ENCODE measurements around the gene COL28A1.

Gene COL28A1

DNA sequence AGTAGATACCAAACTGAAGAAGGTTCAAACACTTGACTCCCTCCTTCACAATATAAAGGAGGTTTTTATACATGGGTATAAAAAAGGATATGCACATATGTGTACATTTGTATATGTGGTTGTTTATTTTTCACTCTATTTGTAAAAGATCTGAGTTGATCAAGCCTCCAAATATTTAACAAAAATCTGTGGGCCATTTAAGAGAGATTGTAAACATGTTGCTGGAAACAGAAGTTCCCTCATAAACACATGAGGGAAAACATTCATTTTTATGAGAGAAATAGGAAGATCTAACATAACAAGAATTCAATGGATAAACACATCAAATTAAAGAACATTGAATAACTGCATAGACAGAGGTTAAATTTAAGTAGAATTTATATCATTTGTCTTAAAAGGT lies 81.7 kb downstream of the COL28A1 start:
- Histone ChIP-seq H3K4me3 (ENCODE audit: low read depth in 1 of 2, low read length in 2 of 2) (no peak overlapping the region), H3K27me3 (ENCODE audit: low read depth, low read length) (no peaks in the 10 kb centered on the region), H3K36me3 (ENCODE audit: control insufficient read depth in 1 of 2, insufficient read depth in 2 of 2, low read length in 2 of 2) (no peaks in the 10 kb centered on the region), H3K9me3 (ENCODE audit: control insufficient read depth in 1 of 2, low read length in 2 of 2) (peaks cover 7 to 8% of the 10 kb centered on the region in 2 donors), H3K27ac (ENCODE audit: low read length) (no peak overlapping the region), H3K4me1 (ENCODE audit: control insufficient read depth in 1 of 2, insufficient read depth in 2 of 2, low read length in 2 of 2) (no peaks in the 10 kb centered on the region)

DNA sequence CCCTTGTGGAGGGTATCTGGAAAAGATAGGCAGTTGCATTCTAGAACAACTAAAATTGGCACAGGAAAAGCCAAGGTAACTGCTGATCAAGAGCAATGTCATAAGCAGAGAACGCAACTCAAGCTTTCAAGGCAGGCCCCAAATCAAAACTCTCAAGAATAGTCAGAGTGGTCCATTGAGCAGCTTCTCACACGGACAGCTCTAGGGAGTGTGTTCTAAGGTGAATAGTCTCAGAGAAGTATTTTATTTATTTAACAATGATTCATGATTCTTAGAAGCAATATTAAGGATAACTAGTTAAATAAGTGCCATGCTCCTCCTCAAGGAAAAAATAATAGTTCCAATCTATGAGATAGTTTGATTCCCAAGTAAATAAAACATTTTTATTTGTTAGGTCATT lies 83.0 kb downstream of the COL28A1 start:
- Histone ChIP-seq H3K36me3 (ENCODE audit: control insufficient read depth in 1 of 2, insufficient read depth in 2 of 2, low read length in 2 of 2) (no peaks in the 10 kb centered on the region), H3K27me3 (ENCODE audit: low read depth, low read length) (no peaks in the 10 kb centered on the region), H3K27ac (ENCODE audit: low read length) (no peak overlapping the region), H3K4me1 (ENCODE audit: control insufficient read depth in 1 of 2, insufficient read depth in 2 of 2, low read length in 2 of 2) (no peaks in the 10 kb centered on the region), H3K4me3 (ENCODE audit: low read depth in 1 of 2, low read length in 2 of 2) (no peak overlapping the region), H3K9me3 (ENCODE audit: control insufficient read depth in 1 of 2, low read length in 2 of 2) (peaks cover 15 to 16% of the 10 kb centered on the region in 2 donors)

DNA sequence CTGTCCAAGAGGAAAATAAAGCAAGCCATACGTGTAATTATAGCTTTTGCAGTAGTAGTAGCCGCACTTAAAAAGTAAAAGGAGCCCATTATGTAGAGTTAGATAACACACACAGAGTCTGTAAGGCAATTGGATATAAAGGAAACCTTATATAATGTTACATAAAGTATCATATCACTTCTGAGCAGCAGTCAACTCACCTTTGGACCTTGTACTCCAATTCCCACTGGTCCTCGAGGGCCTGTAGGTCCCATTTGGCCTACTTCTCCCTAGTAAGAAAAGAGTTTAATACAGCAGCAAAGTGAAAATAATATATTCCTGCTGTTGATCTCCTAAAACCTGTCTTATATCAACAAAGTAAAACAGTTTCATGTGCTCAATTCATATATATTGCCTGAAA lies 83.6 kb downstream of the COL28A1 start:
- H3K9me3 ChIP-seq (ENCODE audit: control insufficient read depth in 1 of 2, low read length in 2 of 2): peaks cover 15 to 16% of the 10 kb centered on the region in 2 donors
- no peak overlapping the region for H3K4me3 ChIP-seq (ENCODE audit: low read depth in 1 of 2, low read length in 2 of 2)
- no peaks in the 10 kb centered on the region for H3K4me1 ChIP-seq (ENCODE audit: control insufficient read depth in 1 of 2, insufficient read depth in 2 of 2, low read length in 2 of 2)
- H3K27ac ChIP-seq (ENCODE audit: low read length): no peak overlapping the region
- no peaks in the 10 kb centered on the region for H3K27me3 ChIP-seq (ENCODE audit: low read depth, low read length)
- no peaks in the 10 kb centered on the region for H3K36me3 ChIP-seq (ENCODE audit: control insufficient read depth in 1 of 2, insufficient read depth in 2 of 2, low read length in 2 of 2)

DNA sequence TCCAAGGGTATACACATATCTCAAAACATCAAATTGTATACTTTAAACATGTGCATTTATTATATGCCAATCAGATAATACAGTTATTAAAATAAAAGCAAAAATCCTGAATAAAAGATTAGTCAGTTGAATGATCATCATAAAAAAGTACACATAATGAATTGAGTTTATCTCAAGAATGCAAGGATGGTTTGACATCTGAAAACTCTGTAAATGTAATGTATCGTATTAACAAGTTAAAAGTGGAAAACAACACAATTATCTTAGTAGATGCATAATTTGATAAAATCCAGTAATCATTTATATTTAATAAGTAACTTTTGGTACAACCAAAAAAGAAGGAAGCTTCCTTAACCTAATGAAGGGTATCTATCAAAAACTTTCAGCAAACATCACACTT lies 86.6 kb downstream of the COL28A1 start:
- Histone ChIP-seq H3K4me3 (ENCODE audit: low read depth in 1 of 2, low read length in 2 of 2) (no peak overlapping the region), H3K27me3 (ENCODE audit: low read depth, low read length) (no peaks in the 10 kb centered on the region), H3K4me1 (ENCODE audit: control insufficient read depth in 1 of 2, insufficient read depth in 2 of 2, low read length in 2 of 2) (no peaks in the 10 kb centered on the region), H3K9me3 (ENCODE audit: control insufficient read depth in 1 of 2, low read length in 2 of 2) (peaks cover 16 to 18% of the 10 kb centered on the region in 2 donors), H3K36me3 (ENCODE audit: control insufficient read depth in 1 of 2, insufficient read depth in 2 of 2, low read length in 2 of 2) (no peaks in the 10 kb centered on the region), H3K27ac (ENCODE audit: low read length) (no peak overlapping the region)

DNA sequence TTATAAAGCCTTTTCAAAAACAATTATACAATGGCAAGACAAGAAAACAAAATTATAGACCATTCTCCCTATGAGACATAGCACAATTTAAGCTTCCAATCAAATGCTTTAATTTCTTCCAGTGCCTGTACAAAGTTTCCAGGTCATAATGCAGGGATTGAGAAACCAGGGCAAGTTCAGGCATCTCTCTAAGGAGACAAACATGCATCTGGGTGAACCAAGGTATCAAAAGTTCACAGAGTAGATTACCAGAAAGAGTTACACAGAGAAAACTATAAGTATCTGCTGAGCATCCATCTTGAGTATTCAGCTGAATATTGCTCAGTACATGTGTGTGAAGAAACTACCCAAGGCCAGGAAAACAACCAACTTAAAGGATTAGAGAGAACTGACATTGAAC lies 89.1 kb downstream of the COL28A1 start:
- Histone ChIP-seq H3K9me3 (ENCODE audit: control insufficient read depth in 1 of 2, low read length in 2 of 2) (peaks cover 16 to 18% of the 10 kb centered on the region in 2 donors), H3K4me3 (ENCODE audit: low read depth in 1 of 2, low read length in 2 of 2) (no peak overlapping the region), H3K4me1 (ENCODE audit: control insufficient read depth in 1 of 2, insufficient read depth in 2 of 2, low read length in 2 of 2) (no peaks in the 10 kb centered on the region), H3K27ac (ENCODE audit: low read length) (no peak overlapping the region), H3K36me3 (ENCODE audit: control insufficient read depth in 1 of 2, insufficient read depth in 2 of 2, low read length in 2 of 2) (no peaks in the 10 kb centered on the region), H3K27me3 (ENCODE audit: low read depth, low read length) (no peaks in the 10 kb centered on the region)

DNA sequence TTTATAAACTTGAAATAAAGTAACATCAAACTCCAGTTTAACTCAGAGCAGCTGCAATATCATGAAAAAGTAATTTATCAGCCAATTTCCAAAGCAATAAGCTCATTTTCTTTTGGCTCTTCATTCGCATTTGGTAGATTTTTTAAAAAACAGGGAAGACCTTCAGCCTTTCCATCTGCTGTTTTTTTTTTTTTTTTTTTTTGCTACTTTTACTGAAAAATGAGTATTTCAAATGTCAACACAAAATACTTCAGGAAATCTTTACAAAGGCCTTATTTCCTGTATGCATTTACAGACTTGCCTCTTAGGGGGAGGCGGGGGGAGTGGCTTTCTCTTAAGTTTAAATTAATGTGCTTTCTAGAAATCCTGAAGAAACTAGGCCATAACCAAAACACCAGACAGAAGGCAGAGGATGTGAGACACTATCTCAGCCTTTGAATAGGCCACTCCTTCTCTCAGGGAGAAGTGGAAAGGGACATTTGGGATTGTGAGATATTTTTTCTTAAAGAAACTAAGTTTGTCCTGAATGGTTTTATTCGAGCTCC lies 91.8 kb downstream of the COL28A1 start:
- H3K27ac ChIP-seq (ENCODE audit: low read length): no peak overlapping the region
- no peaks in the 10 kb centered on the region for H3K36me3 ChIP-seq (ENCODE audit: control insufficient read depth in 1 of 2, insufficient read depth in 2 of 2, low read length in 2 of 2)
- H3K4me3 ChIP-seq (ENCODE audit: low read depth in 1 of 2, low read length in 2 of 2): no peak overlapping the region
- peaks cover 7 to 11% of the 10 kb centered on the region in 2 donors for H3K9me3 ChIP-seq (ENCODE audit: control insufficient read depth in 1 of 2, low read length in 2 of 2)
- H3K27me3 ChIP-seq (ENCODE audit: low read depth, low read length): no peaks in the 10 kb centered on the region
- H3K4me1 ChIP-seq (ENCODE audit: control insufficient read depth in 1 of 2, insufficient read depth in 2 of 2, low read length in 2 of 2): no peaks in the 10 kb centered on the region

DNA sequence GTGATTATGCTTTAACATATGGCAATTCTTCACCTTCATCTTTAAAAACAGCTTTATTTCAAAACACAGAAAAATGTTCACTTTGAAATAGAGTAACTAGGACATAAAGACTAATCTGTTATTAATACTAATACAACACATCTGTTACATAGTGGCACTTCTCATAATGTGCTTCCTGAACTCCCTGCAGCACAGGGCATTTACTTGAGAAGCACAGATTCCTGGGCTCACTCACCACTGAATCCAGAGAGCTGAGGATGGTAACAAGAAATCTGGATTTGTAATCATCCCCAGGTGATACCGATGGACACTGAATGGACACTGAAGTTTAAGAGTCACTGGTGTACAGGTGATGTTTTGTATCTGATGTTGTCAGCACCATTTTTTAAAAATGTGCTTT lies 96.1 kb downstream of the COL28A1 start:
- H3K4me3 ChIP-seq (ENCODE audit: low read depth in 1 of 2, low read length in 2 of 2): no peak overlapping the region
- H3K4me1 ChIP-seq (ENCODE audit: control insufficient read depth in 1 of 2, insufficient read depth in 2 of 2, low read length in 2 of 2): no peaks in the 10 kb centered on the region
- no peaks in the 10 kb centered on the region for H3K36me3 ChIP-seq (ENCODE audit: control insufficient read depth in 1 of 2, insufficient read depth in 2 of 2, low read length in 2 of 2)
- no peaks in the 10 kb centered on the region for H3K9me3 ChIP-seq (ENCODE audit: control insufficient read depth in 1 of 2, low read length in 2 of 2)
- H3K27ac ChIP-seq (ENCODE audit: low read length): no peak overlapping the region
- H3K27me3 ChIP-seq (ENCODE audit: low read depth, low read length): no peaks in the 10 kb centered on the region

DNA sequence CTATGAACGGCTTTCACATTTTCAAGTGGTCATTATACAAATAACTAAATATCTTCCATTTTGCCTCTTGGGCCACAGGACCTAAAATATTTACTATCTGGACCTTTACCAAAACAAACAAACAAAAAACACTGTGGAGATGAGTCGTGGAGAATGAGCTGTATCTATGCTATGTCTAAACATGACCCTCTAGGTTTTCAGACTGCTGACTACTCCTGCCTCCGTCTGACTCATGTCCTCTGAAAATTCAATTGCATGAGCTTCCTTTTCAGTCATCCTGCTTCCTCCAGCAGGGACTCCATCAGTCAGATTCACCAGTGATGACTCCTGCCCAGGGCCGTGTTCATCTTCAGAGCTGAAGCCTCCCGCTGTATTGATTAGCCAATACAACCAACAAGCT lies 96.8 kb downstream of the COL28A1 start:
- no peaks in the 10 kb centered on the region for H3K27me3 ChIP-seq (ENCODE audit: low read depth, low read length)
- H3K36me3 ChIP-seq (ENCODE audit: control insufficient read depth in 1 of 2, insufficient read depth in 2 of 2, low read length in 2 of 2): no peaks in the 10 kb centered on the region
- no peaks in the 10 kb centered on the region for H3K4me1 ChIP-seq (ENCODE audit: control insufficient read depth in 1 of 2, insufficient read depth in 2 of 2, low read length in 2 of 2)
- H3K27ac ChIP-seq (ENCODE audit: low read length): no peak overlapping the region
- no peak overlapping the region for H3K4me3 ChIP-seq (ENCODE audit: low read depth in 1 of 2, low read length in 2 of 2)
- H3K9me3 ChIP-seq (ENCODE audit: control insufficient read depth in 1 of 2, low read length in 2 of 2): no peaks in the 10 kb centered on the region

DNA sequence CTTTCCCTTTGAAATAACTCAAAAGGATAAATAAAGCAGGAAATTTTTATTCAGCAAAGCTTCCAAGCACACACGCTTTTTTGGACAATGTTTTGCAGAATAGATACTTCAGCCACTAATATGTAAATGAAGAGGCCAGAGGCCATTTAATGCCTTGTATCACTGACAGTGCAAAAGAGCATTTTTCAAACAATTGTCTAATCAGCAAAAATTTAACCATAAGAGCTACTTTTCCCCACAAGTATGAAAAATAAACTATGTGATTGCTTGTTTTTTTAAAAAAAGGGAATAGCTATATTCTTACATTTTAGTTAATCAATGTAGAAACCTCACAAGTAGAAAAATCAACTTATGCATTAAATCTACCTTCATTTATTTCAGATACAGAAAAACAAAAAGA lies 99.7 kb downstream of the COL28A1 start:
- Histone ChIP-seq H3K27me3 (ENCODE audit: low read depth, low read length) (no peaks in the 10 kb centered on the region), H3K4me1 (ENCODE audit: control insufficient read depth in 1 of 2, insufficient read depth in 2 of 2, low read length in 2 of 2) (no peaks in the 10 kb centered on the region), H3K9me3 (ENCODE audit: control insufficient read depth in 1 of 2, low read length in 2 of 2) (no peaks in the 10 kb centered on the region)

DNA sequence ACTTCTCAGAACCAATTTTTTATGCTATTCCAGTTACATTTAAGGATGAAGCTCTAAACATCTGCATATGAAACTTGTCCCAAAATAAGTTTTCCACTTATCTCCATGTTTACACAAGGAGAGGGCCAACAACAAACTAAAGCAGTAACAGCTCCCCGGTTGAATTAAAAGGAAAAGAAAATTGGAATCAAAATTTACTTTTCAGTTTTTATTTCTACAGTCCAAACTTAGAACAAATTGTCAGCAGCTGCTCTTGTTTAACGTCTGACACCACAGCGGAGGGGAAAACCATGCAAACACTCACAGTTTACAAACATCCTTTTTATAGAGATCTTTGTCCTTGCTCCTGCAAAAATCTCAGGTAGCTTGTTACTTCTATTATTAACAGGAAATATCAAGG lies 101.3 kb downstream of the COL28A1 start:
- no peaks in the 10 kb centered on the region for H3K9me3 ChIP-seq (ENCODE audit: control insufficient read depth in 1 of 2, low read length in 2 of 2)
- H3K4me1 ChIP-seq (ENCODE audit: control insufficient read depth in 1 of 2, insufficient read depth in 2 of 2, low read length in 2 of 2): no peaks in the 10 kb centered on the region
- no peak overlapping the region for H3K4me3 ChIP-seq (ENCODE audit: low read depth in 1 of 2, low read length in 2 of 2)
- no peaks in the 10 kb centered on the region for H3K27me3 ChIP-seq (ENCODE audit: low read depth, low read length)
- H3K27ac ChIP-seq (ENCODE audit: low read length): no peak overlapping the region
- H3K36me3 ChIP-seq (ENCODE audit: control insufficient read depth in 1 of 2, insufficient read depth in 2 of 2, low read length in 2 of 2): no peaks in the 10 kb centered on the region

More for the DNA sequence above, 99.7 kb downstream of the COL28A1 start:
- H3K36me3 ChIP-seq (ENCODE audit: control insufficient read depth in 1 of 2, insufficient read depth in 2 of 2, low read length in 2 of 2): no peaks in the 10 kb centered on the region
- no peak overlapping the region for H3K4me3 ChIP-seq (ENCODE audit: low read depth in 1 of 2, low read length in 2 of 2)
- H3K27ac ChIP-seq (ENCODE audit: low read length): no peak overlapping the region

DNA sequence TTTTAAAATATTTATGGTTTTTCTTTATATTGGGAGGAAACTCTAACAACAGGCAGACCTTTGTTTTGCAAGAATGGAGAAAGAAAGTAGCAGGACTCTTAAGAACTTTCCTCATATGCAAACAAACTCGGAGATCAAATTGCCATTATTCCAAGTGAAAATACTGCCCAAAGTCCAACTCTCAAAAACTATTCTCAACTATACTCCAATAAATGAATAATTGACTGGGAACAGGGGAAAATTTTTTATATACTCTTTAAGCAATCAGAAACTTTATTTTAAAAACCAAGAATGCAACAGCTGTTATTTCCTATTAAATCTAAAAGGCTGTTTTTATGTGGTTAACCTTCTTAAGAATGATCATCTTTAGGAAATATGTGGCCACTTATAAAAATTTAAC lies 101.9 kb downstream of the COL28A1 start:
- Histone ChIP-seq H3K36me3 (ENCODE audit: control insufficient read depth in 1 of 2, insufficient read depth in 2 of 2, low read length in 2 of 2) (no peaks in the 10 kb centered on the region), H3K4me1 (ENCODE audit: control insufficient read depth in 1 of 2, insufficient read depth in 2 of 2, low read length in 2 of 2) (no peaks in the 10 kb centered on the region), H3K27me3 (ENCODE audit: low read depth, low read length) (no peaks in the 10 kb centered on the region), H3K4me3 (ENCODE audit: low read depth in 1 of 2, low read length in 2 of 2) (no peak overlapping the region), H3K9me3 (ENCODE audit: control insufficient read depth in 1 of 2, low read length in 2 of 2) (no peaks in the 10 kb centered on the region), H3K27ac (ENCODE audit: low read length) (no peak overlapping the region)

DNA sequence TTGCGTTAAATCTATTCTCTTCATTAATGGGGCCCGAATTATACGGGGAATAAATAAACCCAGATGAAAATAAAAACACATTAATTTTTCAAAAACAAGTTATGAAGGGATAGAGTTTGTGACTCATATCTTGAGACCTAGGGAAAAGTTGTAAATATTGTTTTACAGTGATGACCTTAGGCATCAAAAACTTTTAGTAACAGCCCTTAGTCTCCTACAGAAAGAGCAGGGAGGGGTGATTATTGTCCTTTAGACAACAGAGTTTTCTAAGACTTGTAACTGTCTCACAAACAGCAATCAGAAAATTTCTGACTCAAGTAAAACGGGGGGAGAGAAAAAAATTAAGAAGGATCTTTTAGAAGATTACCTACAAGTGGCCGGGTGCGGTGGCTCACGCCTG lies 102.7 kb downstream of the COL28A1 start:
- Histone ChIP-seq H3K4me1 (ENCODE audit: control insufficient read depth in 1 of 2, insufficient read depth in 2 of 2, low read length in 2 of 2) (no peaks in the 10 kb centered on the region), H3K9me3 (ENCODE audit: control insufficient read depth in 1 of 2, low read length in 2 of 2) (no peaks in the 10 kb centered on the region), H3K27me3 (ENCODE audit: low read depth, low read length) (no peaks in the 10 kb centered on the region)

More for the DNA sequence above, 102.7 kb downstream of the COL28A1 start:
- Histone ChIP-seq H3K36me3 (ENCODE audit: control insufficient read depth in 1 of 2, insufficient read depth in 2 of 2, low read length in 2 of 2) (no peaks in the 10 kb centered on the region), H3K27ac (ENCODE audit: low read length) (no peak overlapping the region), H3K4me3 (ENCODE audit: low read depth in 1 of 2, low read length in 2 of 2) (no peak overlapping the region)
